Thyroid gland (tissue), 4 donors: ENCODE measurements around the gene CBFA2T3. TPM values are rescaled to one million over a fixed set of nuclear protein-coding genes. Genes with fewer than 3 reads are reported as not detected.

Source experiments
- DNase-seq, 2 donors: peaks; one replicate each; pipeline ENCODE4 v3.0.0-alpha.2; 2019
- H3K27ac ChIP-seq, 3 donors: fragments of 200-600 bp; sonication (generic); 1 replicate in 2 of 3; 2 replicates in 1 of 3; pipeline ENCODE4 v1.5.1; 2016 to 2019; ENCODE audit warnings: mild to moderate bottlenecking in 1 of 3, moderate library complexity in 1 of 3
- H3K27me3 ChIP-seq: fragments of 200-600 bp; sonication (generic); one replicate; pipeline ENCODE4 v1.5.1; 2019
- H3K36me3 ChIP-seq, 2 donors: fragments of 200-600 bp; sonication (generic); one replicate each; pipeline ENCODE4 v1.5.1; 2016 to 2019
- H3K4me1 ChIP-seq, 2 donors: fragments of 200-600 bp; sonication (generic); one replicate each; pipeline ENCODE4 v1.5.1; 2017 to 2019
- H3K4me3 ChIP-seq, 3 donors: fragments of 200-600 bp; sonication (generic); replicated peaks in 1 of 3; 1 replicate in 2 of 3; 2 replicates in 1 of 3; pipeline ENCODE4 v1.5.1; 2016; ENCODE audit warnings: mild to moderate bottlenecking in 1 of 3
- H3K9me3 ChIP-seq: fragments of 200-600 bp; sonication (generic); one replicate; pipeline ENCODE4 v1.5.1; 2017
- POLR2A ChIP-seq, 2 donors: fragments of 450-650 bp; IDR thresholded peaks; one replicate each; pipeline ENCODE4 v1.6.1; 2017; ENCODE audit warnings: antibody characterized with exemption in 2 of 2, mild to moderate bottlenecking in 2 of 2, moderate library complexity in 1 of 2
- WGBS, 2 donors: methylation state at CpG; one replicate each; pipeline ENCODE4 v1.1.5; 2017; 5-methylcytosine and 5-hydroxymethylcytosine counted together
- intact Hi-C: fragments of 100-400 bp; cut with DNase I; formaldehyde crosslinking; loops from one replicate; pipeline ENCODE4 v1.15.1; 2023
- total RNA-seq, 4 donors: library from RNA; depleted of rRNA; stranded (reverse); fragments of >200 nt; gene quantifications; one replicate each; pipeline ENCODE4 v1.2.3, GENCODE V29; 2016
- TF ChIP-seq, protein P1 (sequence below), 6 experiments: fragments of 200-600 bp in 3 of 6; fragments of 450-650 bp in 3 of 6; sonication (generic) in 3 of 6; IDR thresholded peaks; one replicate each; pipeline ENCODE4 v1.5.1; 2016 to 2019; ENCODE audit warnings: antibody characterized with exemption in 6 of 6, mild to moderate bottlenecking in 2 of 6, inconsistent platforms in 1 of 6, moderate library complexity in 1 of 6

CBFA2T3 gene
- total RNA-seq, 4 donors from 2014 or later: 1.3 to 3.8 (median 2.6) TPM

DNA sequence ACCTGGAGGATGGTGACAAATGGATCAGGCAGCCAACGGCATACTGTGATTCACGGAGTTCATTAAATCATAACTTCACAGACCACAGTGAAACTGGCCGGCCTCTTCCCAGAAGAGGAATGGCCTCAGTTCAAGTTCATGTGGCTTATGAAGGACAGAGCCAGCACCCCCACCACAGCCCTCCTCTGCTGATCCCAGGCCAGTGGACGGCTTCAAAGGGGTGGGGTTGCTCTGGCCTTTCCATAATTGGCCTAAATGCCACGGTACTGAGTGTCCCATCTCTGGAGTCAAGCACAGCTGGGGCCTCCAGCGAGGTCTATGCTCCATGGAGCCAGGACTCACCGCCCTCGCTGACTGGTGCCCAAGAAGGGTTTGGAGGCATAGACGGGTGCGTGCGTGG, 141.6 kb downstream of the CBFA2T3 start:
- Histone ChIP-seq H3K4me1 (no peaks in the 10 kb centered on the region), H3K27ac (no peak overlapping the region), H3K4me3 (no peak overlapping the region), H3K9me3 (no peaks in the 10 kb centered on the region), H3K36me3 (peaks cover 7 to 8% of the 10 kb centered on the region in 2 donors), H3K27me3 (no peaks in the 10 kb centered on the region)
- TF ChIP-seq, protein P1, sequence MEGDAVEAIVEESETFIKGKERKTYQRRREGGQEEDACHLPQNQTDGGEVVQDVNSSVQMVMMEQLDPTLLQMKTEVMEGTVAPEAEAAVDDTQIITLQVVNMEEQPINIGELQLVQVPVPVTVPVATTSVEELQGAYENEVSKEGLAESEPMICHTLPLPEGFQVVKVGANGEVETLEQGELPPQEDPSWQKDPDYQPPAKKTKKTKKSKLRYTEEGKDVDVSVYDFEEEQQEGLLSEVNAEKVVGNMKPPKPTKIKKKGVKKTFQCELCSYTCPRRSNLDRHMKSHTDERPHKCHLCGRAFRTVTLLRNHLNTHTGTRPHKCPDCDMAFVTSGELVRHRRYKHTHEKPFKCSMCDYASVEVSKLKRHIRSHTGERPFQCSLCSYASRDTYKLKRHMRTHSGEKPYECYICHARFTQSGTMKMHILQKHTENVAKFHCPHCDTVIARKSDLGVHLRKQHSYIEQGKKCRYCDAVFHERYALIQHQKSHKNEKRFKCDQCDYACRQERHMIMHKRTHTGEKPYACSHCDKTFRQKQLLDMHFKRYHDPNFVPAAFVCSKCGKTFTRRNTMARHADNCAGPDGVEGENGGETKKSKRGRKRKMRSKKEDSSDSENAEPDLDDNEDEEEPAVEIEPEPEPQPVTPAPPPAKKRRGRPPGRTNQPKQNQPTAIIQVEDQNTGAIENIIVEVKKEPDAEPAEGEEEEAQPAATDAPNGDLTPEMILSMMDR (IDR thresholded peaks at IDR 0.05): no peak
- no peak for TF ChIP-seq POLR2A (IDR thresholded peaks at IDR 0.05)
- 77 to 85% methylated on average over 6 to 7 of the region's 11 CpGs for WGBS, 2 donors
- intact Hi-C loops: no loop called here
- DNase-seq: peak in 1 of 2 donors; percentile 21

DNA sequence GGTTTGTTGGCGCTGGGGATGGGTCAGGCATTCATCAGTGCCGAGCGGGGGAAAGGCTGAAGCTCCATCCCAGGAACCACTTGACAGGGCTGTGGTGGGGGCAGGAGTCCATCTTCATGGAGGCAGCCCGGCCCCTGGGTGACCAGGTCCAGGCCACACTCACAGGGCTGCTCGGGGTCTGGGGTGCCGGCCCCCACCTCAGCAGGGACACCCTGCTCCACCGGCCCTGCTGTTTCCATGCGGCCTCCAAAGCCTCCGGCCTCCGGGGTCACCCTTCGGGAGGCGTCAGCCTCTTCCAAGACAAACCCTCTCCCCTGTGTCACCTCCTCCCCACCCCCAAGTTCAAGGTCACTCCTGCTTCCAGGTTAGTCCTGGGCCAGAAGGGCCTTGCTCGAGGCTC, 142.3 kb downstream of the CBFA2T3 start:
- TF ChIP-seq, protein P1 (IDR thresholded peaks at IDR 0.05): no peak
- TF ChIP-seq POLR2A (IDR thresholded peaks at IDR 0.05): no peak
- H3K4me1 ChIP-seq: no peaks in the 10 kb centered on the region
- no peak overlapping the region for H3K27ac ChIP-seq
- H3K4me3 ChIP-seq: no peak overlapping the region
- DNase-seq: no peak
- peaks cover 0 to 8% of the 10 kb centered on the region in 2 donors for H3K36me3 ChIP-seq
- intact Hi-C loops: no loop called here
- no peaks in the 10 kb centered on the region for H3K27me3 ChIP-seq
- no peaks in the 10 kb centered on the region for H3K9me3 ChIP-seq
- WGBS, 2 donors: 95 to 96% methylated on average over 8 to 13 of the region's 13 CpGs

DNA sequence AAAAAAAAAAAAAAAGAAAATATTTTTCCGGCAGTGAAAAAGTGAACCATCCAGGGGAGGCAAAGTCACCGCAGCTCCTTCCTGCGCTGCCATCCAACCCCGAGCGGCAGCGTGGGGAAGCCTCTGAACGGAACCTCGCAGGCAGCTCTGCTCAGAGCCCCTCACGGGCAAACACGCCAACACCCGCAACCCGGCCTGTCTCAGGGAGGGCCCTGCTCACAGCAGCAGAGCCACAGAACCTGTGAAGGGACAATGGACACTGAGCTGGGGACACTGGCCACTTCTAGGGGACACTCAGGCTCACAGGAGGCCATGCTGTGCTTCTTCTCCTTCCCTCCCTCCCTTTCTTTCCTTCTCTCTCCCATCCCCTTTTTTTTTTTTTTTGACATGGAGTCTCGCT, 143.9 kb downstream of the CBFA2T3 start:
- no peak overlapping the region for H3K27ac ChIP-seq
- no peak for TF ChIP-seq POLR2A (IDR thresholded peaks at IDR 0.05)
- TF ChIP-seq, protein P1 (IDR thresholded peaks at IDR 0.05): no peak
- H3K4me1 ChIP-seq: no peaks in the 10 kb centered on the region
- no peaks in the 10 kb centered on the region for H3K27me3 ChIP-seq
- H3K36me3 ChIP-seq: peaks cover 0 to 7% of the 10 kb centered on the region in 2 donors
- 93 to 94% methylated on average over 13 of the region's 13 CpGs for WGBS, 2 donors
- H3K9me3 ChIP-seq: no peaks in the 10 kb centered on the region
- DNase-seq: no peak
- no peak overlapping the region for H3K4me3 ChIP-seq
- intact Hi-C loops: no loop called here

DNA sequence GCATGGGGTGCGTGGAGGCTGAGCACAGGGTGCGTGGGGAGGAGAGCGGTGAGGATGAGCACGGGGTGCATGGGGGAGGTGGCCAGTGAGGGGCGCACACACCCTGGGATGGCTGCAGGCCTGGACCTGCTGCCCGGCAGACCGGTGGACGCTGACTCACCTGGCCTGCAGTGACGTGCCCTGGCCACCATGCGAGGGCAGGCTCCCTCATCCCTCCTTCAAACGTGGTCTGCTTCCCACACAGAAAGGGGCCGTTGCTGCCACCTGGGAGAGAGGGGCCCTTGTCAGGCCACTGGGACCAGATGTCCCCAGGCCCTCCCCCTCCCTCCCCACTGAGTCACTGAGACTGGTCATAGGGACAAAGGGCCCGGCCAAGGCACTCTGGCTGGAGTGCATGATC, 145.2 kb downstream of the CBFA2T3 start:
- intact Hi-C loops: no loop called here
- H3K36me3 ChIP-seq: no peaks in the 10 kb centered on the region

DNA sequence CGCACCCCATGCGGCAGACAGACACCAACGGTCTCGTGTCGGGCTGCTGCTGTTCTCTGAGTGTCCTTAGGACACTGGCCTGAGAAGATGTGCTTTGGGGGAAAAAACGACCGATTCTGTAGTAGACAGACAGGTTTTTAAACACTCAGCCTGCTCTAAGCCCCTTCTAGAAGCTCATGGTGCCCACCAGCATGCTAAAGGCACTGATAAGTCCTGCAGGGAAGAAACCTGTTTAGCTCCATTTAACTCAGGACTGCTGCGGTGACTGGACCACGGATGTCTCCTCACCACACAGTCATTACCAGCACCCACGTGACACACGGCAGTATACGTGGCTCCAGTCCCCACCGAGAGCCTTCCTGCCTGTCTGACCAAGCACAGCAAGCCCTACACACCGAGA, 146.2 kb downstream of the CBFA2T3 start:
- no peaks in the 10 kb centered on the region for H3K9me3 ChIP-seq
- H3K4me3 ChIP-seq: no peak overlapping the region
- 93 to 100% methylated on average over 3 to 11 of the region's 14 CpGs for WGBS, 2 donors
- no peak overlapping the region for H3K27ac ChIP-seq
- TF ChIP-seq, protein P1 (IDR thresholded peaks at IDR 0.05): no peak
- no peak for TF ChIP-seq POLR2A (IDR thresholded peaks at IDR 0.05)
- H3K36me3 ChIP-seq: no peaks in the 10 kb centered on the region
- no peaks in the 10 kb centered on the region for H3K27me3 ChIP-seq
- no peaks in the 10 kb centered on the region for H3K4me1 ChIP-seq
- DNase-seq: no peak
- intact Hi-C loops: no loop called here

More for the DNA sequence above, 145.2 kb downstream of the CBFA2T3 start:
- no peak for TF ChIP-seq POLR2A (IDR thresholded peaks at IDR 0.05)
- TF ChIP-seq, protein P1 (IDR thresholded peaks at IDR 0.05): no peak
- Histone ChIP-seq H3K4me3 (no peak overlapping the region), H3K9me3 (no peaks in the 10 kb centered on the region), H3K27ac (no peak overlapping the region), H3K27me3 (no peaks in the 10 kb centered on the region), H3K4me1 (no peaks in the 10 kb centered on the region)
- DNase-seq: no peak
- 86% methylated on average over 10 to 11 of the region's 13 CpGs for WGBS, 2 donors
